Skeletal muscle cell (primary cell): ENCODE measurements around the gene NMNAT2.

Experiments used
- DNase-seq: peaks from one replicate; pipeline ENCODE4 v3.0.0-alpha.2; 2010; ENCODE audit warnings: low read depth
- H3K4me3 ChIP-seq: 2 replicates; pipeline ENCODE4 v1.5.1; 2011; ENCODE audit warnings: low read depth, mild to moderate bottlenecking, control low read depth, low read length, moderate library complexity

Gene NMNAT2

DNA sequence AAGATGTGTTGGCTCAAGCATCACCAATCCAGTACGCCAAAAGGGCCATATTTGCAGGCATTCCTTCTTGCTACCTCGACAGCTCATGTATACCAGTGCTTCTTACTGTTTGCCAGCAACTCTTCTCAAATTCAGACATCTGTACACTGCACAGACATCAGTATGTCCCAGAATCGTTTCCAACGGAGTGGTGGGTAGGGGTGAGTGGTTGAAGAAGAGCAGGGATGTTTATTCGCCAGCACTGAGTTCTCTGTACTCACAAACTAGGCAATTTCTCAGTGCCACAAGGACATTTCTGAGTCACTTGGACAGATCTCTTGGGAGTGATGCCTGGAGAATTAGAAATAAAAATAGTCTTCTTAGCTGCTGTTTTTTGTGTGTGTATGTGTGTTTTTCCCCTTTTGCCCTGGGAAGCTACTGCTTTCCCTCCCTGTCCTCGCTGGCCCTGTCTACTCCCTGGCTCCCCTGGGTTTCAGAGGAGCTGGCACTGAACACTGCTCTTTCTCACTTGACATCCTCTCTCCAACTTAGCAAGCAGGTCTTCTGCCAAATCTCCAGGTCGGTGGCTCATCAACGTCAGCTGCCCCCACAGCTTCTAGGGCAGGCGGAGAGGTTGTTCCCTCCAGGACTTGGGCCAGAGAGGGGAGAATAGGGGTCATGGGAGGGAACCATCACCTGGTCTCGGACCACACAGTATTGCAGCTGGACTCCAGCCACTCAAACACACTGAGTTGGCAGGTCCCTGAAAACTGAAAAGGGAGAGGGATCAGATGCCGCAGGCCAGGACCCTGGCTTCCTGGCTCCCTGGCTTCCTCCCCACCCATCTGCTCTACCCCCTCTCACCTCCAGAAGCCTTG lies 90.5 kb downstream of the NMNAT2 start:
- H3K4me3 ChIP-seq = no peak overlapping the region
- DNase-seq = no peak

DNA sequence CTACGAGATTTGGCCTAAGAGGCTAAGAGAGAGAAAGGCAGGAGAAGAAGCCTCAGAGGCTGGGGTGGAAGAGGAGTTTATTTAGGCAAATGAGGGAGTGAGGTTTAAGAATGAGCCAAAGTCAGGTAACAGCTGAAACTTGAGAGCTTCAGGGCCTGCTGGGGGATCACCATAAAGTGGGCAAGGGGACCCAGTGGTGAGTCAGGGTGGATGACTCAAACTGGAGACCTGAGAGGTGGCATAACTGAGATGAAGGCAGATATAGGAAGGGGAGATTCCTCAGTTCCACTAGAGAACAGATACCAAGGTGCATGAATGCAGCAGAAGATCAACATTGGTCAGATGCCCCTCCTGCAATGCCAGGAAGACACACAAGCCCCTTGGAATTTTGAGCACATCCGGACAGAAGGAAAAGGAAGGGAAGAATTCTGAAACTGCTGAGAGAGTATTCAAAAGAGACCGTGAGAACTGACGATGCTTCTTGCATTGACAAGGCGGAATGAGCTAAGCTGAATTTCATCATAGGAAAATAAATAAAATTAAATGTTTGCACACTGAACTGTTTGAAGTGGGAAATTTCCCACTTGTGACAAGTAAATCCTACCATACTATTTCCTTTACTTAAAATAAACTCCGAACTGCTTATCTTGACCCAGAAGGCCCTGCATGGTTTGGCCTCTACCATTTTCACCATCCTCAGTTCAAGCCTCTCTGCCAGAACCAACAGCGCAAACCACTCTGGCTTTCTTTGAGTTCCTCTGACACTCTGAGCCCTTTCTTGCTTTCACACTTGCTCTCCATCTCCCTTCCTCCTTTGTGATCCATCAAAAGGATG lies 94.1 kb downstream of the NMNAT2 start:
- DNase-seq = no peak
- H3K4me3 ChIP-seq = no peak overlapping the region

DNA sequence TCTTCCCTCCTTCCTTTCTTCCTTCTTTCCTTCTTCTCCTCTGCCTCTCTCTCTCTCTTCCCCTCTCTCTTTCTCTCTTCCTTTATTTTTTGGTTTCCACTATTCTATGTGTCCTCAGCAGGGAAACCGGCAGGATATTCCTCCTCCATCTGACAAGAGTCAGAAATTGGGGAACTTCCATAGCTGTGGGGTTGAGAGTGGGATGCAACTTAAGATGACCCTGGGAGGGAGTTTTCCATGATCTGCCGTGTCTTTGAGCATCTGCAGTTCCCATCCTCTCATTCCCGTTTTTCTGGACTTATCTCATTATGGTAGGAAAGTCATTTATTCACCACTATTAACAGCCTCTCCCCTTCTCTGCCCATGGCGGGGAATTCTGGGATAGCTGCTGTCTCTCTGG lies 98.6 kb downstream of the NMNAT2 start:
- no peak overlapping the region for H3K4me3 ChIP-seq
- no peak for DNase-seq

DNA sequence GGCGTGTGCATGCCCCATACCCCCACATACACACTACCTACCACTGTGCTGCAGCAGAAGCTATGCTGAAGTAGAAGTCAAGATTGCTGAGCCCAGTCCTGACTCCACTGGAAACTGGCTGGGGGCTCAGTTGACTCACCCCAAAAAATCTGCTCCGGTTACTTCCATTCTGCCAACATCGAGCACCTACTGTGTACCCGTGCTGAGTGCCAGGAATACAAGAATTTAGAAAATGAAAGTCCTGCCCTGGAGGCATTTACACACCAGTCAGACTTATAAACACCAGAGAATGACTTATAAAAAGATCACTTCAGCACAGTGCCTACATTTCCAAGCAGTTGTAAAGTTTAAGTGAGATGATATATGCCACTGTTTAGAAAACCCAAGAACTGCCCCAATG lies 99.1 kb downstream of the NMNAT2 start:
- no peak for DNase-seq

DNA sequence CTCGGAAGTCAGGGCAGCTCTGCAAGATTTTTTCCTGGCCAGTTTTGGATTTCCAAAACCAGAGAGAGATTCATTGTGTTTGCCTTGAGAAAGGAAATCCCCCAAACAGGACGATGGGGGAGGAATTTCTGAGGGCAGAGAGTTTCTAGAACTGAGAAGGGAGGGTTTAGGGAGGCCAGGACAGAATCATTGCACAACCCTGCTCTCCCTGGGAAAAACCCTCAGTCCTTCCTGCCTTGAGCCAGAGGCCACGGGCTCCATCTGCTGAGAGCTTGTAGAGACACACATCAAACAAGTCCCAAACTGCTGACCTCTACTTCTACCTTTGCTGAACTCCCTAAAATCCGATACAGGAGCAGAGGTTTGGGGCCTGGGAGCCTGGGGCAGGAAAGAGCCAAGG lies 99.7 kb downstream of the NMNAT2 start:
- no peak overlapping the region for H3K4me3 ChIP-seq
- peak; percentile 75 for DNase-seq

More for the DNA sequence above, 99.1 kb downstream of the NMNAT2 start:
- no peak overlapping the region for H3K4me3 ChIP-seq

DNA sequence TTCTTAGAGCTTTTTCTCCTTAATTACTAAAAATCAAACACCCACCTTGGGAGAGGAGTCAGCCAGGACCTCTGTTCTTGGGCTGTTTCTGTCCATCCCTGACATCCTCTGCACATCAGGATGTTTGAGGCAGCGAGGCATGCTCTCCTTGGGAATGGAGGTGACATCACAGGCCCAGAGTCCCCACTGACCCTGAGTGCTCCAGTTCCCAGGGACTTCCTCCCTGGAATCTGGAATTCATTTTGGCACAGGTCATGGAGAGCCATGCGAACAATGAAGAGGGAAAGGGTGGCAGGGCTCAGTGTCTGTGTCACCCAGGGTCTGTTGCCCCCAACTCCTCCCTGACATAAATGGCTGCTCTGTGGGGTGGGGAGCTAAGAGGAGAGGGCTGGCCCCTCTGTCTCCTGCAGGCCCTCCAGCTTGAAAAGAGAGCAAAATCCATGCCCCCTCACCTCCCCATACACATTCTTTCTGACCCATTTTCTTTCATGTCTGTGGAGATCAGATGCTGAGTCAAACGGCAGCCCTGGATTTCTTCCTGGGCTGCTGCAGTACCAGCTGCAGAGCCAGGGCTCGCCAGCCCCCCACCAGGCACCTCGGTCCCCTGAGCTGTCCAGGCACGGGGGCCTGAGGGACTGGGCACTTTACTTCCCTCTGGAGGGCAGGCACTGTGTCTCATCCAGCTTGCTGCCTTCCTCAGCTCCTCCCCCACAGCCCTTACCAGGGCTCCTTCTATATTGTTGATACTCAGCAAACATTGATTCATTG lies 102.0 kb downstream of the NMNAT2 start:
- H3K4me3 ChIP-seq = no peak overlapping the region
- no peak for DNase-seq

DNA sequence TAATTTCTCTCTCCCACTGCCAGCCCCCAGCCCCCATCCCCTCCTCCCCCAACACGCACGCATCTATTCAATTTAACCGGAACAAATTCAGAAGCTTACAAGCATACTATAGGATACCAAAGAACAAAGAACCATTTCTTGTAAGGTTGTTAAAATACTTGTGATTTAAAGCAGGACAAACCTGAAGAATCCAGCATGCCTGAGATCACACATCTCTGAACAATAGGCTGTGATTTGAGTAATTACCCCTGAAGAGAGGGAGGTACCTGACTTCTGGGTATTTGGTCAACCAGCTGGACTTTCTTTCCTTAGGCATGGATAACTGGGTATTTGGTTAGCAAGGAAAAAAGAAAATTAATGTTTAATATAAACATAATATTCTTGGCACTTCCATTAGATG lies 105.1 kb downstream of the NMNAT2 start:
- no peak overlapping the region for H3K4me3 ChIP-seq
- DNase-seq = no peak

DNA sequence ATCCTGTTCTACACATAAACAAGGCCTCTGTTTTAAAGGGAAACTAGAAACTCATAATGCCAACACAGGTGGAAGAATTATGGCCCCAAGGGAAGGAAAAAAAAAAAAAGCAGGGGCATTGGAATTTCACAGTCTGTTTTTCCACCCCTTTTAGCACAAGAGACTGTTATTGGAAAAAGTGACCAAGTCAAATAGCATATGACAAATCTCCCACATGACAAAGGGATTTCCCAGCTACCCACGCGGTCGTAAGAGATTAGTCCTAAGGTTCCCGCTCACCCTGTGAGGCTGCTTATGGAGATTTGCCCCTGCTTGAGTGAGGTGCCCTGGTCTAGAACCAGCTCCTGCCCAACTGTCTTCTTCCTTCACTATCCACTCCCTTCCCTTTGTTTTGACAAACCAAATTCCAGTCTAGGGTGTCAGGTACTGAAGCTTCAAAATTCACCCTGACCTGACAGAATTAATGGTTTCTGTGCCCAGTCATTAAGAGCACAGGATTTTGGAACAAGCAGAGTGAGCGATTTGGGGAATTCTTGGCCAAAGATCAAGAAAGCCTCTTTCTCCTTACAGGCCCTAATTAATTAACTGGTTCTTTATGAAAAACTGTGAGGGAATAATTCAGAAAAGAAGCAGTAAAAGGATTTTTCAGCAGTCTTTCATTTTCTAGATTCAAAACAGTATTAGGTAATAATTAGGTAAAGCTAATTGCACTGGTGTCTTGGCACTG lies 107.3 kb downstream of the NMNAT2 start:
- DNase-seq = no peak
- H3K4me3 ChIP-seq = no peak overlapping the region

DNA sequence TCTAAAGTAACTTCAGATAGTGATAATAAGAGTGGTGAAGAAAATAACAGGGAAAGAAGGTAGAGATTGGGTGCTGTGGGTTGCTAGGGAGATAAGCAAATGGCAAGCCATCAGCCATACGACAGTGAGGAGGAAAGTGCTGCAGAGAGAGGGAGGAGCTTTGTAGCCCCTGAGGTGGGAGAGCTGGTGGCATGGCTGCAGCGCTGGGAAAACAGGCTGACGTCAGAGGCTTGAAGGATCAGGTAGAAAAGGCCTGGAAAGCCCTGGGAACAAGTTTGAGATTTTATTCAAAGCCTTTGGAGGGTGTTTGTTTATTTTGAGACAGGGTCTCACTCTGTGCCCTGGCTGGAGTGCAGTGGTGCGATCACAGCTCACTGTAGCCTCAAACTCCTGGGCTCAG lies 109.5 kb downstream of the NMNAT2 start:
- no peak for DNase-seq

DNA sequence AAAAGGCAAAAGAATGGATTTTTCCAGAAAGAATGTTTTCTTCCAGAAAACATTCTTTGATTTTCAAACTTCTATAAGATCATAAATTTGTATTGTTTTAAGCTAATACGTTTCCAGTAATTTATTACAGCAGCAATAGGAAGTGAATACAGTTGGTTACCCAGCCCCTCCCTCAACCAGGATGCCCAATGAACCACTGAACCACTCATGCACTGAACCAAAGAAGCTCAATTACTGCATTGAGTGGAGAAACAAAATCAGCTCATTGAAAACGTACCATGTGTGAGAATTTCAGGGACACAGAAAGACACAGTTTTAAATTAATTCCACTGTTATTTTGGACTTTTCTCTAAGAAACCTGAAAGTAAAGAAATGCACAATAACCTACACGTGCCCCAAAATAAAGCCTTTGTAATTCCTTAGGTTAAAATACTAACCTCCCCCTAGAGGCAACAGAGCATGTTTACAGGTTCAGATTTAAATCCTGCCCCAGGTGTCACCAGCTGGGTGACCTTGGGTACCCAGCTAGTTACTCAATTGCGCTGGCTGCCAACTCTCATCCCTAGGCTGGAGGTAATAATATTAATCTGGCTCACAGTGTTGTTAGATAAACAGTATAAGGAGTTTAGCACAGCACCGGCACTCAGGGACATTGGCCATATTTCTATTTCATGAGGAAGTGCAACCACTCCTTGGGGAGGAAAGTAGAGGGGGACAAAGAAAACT lies 111.7 kb downstream of the NMNAT2 start:
- no peak overlapping the region for H3K4me3 ChIP-seq
- no peak for DNase-seq

More for the DNA sequence above, 109.5 kb downstream of the NMNAT2 start:
- no peak overlapping the region for H3K4me3 ChIP-seq

DNA sequence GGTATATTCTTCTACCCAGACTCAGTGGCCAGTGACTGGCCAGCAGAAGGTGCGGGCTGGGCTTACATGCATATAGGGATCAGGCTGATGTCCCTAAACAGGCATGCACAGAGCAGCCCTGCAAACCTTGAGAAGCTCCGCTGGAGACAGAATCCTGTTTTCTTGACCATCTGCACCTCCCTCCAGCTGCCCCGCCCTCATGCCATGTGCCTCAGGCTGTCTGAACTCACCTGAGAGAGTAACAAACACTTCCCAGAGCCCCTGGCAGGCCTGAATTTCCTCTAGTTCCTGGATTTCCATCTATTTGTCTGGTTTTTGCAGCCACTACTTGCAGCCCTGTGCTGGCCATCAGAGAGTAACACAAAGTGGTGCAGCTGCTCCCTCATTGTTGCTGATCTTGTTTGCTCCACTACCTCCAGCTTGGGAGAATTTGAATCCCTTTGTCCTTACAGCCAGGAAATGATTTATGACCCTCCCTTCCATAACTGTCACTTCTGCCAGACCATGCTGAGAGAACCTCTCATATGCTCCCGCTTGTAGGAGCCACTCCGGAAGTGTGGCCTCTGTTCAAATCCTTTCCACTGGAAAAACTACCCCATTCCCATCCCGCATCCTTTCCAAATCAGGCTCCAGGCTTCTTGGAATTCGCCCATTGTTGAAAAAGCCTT lies 113.6 kb downstream of the NMNAT2 start:
- DNase-seq = no peak
- H3K4me3 ChIP-seq = no peak overlapping the region

DNA sequence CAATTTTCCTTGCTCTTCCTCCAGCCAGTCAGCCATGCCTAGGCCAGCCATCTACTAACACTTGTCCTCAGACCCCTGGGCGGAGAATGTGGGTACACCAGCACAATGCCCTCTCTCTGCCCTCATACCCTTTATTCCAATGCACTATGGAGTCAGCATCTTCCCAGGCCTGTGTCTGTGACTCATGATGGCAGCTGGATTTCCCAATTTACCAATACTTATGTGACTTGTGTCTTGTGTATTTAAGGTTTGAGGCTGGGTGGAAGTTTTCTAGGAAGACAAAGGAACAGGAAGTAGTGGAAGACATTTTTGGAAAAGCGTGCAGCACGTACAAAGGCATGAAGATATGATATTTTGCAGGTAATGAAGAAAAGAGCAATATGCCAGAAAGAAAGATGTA lies 114.3 kb downstream of the NMNAT2 start:
- DNase-seq = peak; percentile 16
- H3K4me3 ChIP-seq = no peak overlapping the region

DNA sequence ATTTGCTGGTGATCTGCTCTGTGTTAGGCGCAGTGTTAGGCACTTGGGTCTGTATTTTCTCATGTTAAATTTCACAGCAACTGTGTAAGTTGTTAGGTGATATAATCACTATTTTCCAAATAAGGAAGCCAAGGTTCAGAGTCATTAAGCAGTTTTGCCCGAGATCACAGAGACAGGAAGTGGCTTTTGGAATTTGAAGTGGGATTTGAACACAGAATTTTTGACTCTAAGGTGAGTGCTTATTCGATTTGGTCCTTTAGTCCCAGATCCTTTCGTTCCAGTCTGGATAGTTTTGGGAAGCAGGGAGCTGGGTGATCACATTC lies 114.9 kb downstream of the NMNAT2 start:
- no peak overlapping the region for H3K4me3 ChIP-seq
- no peak for DNase-seq

DNA sequence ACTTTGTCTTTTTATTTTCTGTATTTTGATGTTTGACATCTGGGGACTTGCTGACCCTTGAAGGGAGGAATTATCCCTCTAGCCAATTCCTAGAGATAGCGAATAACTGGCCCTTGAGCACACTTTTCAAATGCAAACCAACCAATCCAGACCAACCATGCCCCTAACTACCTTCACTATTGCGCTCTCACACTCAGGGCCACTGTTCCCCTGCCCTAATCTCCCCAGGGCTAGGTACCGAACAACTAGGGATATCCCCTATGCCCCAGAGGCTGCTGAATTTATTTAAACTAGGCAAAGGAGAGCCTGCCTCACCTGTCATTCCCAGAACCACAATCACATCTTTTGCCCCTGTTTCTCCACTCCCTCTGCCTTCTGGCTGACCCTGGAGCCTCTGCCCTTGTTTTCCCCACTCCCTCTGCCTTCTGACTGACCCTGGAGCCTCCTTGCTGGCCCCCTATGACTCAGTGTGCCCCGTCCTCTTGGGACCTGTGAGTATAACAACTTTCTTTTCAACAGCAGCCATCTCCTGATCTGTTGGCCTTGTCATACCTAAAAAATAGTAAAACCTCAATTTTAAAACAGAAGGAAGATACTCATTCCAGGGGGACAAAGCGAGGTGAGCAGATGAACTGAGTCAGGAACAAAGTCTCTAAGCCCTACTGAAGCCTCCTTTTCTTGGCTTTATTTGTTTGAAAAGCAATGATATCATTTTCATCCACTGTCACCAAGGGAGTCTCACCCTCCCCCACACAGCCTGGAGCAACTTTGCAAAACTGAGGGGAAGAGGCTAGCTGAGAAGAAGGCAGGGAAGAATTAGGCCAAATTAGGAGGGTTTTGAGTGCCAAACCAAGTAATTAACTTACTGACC lies 115.5 kb downstream of the NMNAT2 start:
- H3K4me3 ChIP-seq = no peak overlapping the region
- DNase-seq = no peak

DNA sequence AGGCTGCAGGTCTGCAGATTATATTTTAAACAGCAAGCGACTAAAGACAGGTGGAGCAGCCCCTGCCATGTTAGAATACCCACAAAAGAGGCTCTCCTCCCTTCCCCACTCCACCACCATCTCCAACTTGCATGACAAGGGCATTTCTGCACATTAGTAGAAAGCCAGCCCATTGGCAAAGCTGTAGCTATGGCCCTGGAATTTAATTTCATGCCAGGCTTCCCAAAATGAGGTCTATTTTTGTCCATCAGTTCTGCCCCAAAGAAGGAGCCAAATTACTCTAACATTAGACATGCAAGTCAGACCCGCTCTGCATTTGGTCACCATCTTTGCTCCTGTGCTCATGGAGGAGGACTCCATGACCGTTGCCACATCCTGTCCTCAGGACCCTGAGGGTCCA lies 116.9 kb downstream of the NMNAT2 start:
- no peak overlapping the region for H3K4me3 ChIP-seq
- no peak for DNase-seq

DNA sequence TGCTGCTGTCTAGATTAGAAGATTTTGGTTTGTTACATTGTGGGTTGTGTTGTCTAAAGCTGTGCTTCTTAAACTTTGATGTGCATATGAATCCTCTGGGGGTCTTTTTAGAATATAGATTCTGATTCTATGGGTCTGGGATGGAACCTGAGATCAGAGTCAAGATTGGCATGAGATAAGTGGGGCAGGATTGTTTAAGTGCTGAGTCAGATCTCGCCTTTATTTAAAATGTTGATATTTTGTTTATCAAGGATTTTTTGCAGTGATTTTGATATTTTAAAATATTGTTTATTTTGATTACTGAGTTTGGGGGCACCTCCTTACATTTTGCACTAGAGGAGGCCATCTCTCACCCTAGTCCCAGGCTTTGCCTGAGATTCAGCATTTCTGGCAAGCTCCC lies 117.4 kb downstream of the NMNAT2 start:
- no peak for DNase-seq
- H3K4me3 ChIP-seq = no peak overlapping the region

DNA sequence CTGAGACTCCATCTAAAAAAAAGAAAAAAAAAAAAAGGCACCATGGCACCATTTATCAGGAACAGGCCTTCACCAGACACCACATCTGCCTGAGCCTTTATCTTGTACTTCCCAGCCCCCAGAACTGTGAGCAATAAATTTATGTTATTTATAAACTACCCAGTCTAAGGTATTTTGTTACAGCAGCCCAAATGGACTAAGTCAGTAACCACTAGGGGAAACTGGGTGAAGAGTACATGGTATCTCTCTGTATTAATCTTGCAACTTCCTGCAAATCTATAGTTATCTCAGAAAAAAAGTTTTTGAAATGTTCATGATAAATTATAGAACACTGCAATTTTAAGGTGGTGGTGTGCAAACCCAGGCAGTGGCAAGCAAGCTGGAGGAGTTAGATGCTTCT lies 117.8 kb downstream of the NMNAT2 start:
- H3K4me3 ChIP-seq = no peak overlapping the region
- no peak for DNase-seq
